ENCODE results near the gene TFF3. TPM values are rescaled to one million over a fixed set of nuclear protein-coding genes. Genes with fewer than 3 reads are reported as not detected.

Gene TFF3
- total and polyA plus RNA-seq, 2 of the 4 experiments (the other 2 are of a cell fraction): not detected

- Histone ChIP-seq H2BK20ac (ENCODE audit: low read depth, low read length) (no peak overlapping the region), H2AFZ (replicated peaks; ENCODE audit: low read length, poor library complexity) (no peak overlapping the region), H3K18ac (ENCODE audit: low read depth, low read length) (no peak overlapping the region), H3K4me3 (ENCODE audit: insufficient read depth, low read depth, low read length) (no peak overlapping the region), H3K27me3 (ENCODE audit: control insufficient read depth, insufficient read depth, low read length) (peaks cover 17% of the 10 kb centered on the region), H3K4me2 (ENCODE audit: low read depth, low read length) (no peak overlapping the region), H4K8ac (ENCODE audit: low read depth in 2 of 2, low read length in 2 of 2) (no peak overlapping the region), H3K79me1 (ENCODE audit: low read depth in 1 of 2, low read length in 2 of 2) (no peaks in the 10 kb centered on the region), H3K23ac (ENCODE audit: low read depth, low read length) (no peak overlapping the region), H3K4ac (ENCODE audit: low read depth, low read length) (no peak overlapping the region), H2AK5ac (ENCODE audit: low read depth, low read length) (no peak overlapping the region), H3K4me1 (ENCODE audit: control insufficient read depth, insufficient read depth, low read length) (no peaks in the 10 kb centered on the region), H3K9ac (ENCODE audit: low read depth, low read length) (no peak overlapping the region), H3K9me1 (ENCODE audit: insufficient read depth, low read length) (no peaks in the 10 kb centered on the region; the same call in 1 of the 2 replicates), H4K20me1 (ENCODE audit: insufficient read depth, low read length) (no peaks in the 10 kb centered on the region), H3K56ac (ENCODE audit: extremely low read depth, insufficient read depth, low read length) (no peak overlapping the region), H4K5ac (ENCODE audit: low read depth, low read length) (no peak overlapping the region), H3K9me3 (ENCODE audit: control insufficient read depth, insufficient read depth, low read length) (no peaks in the 10 kb centered on the region), H2AK9ac (replicated peaks; ENCODE audit: low read depth, low read length, poor library complexity) (no peak overlapping the region), H2BK120ac (ENCODE audit: low read depth, low read length) (no peak overlapping the region), H3K14ac (replicated peaks; ENCODE audit: low read depth, low read length) (no peak overlapping the region), H4K91ac (ENCODE audit: insufficient read depth, low read depth, low read length) (no peak overlapping the region), H3K36me3 (ENCODE audit: control insufficient read depth, insufficient read depth, low read length) (peaks cover 4% of the 10 kb centered on the region; the same call in 1 of the 2 replicates), H3K27ac (ENCODE audit: insufficient read depth, low read length) (no peak overlapping the region), H2BK15ac (ENCODE audit: low read depth, low read length) (no peak overlapping the region), H2BK5ac (ENCODE audit: low read depth, low read length, poor library complexity, severe bottlenecking) (no peak overlapping the region)
- WGBS, 2 experiments (ENCODE audit: extremely low coverage in 2 of 2, insufficient read length in 1 of 2): 100% methylated on average over 1 of the region's 7 CpGs; no CpG with 5 or more reads in 1 of the 2 experiments
- intact Hi-C loops (cut with micrococcal nuclease): no loop called here
- DNase-seq: no peak
- CTCF ChIA-PET: no interaction called here
- in situ Hi-C loops (cut with MboI; ENCODE audit: low sequenced_read_pairs): no loop called here
- no TSS peak for BruUV-seq (replicated peaks)
- no peak for ATAC-seq (ENCODE audit: low read depth)
- dilution Hi-C loops (cut with HindIII; ENCODE audit: low sequenced_read_pairs, unreplicated experiment): no loop called here
- POLR2A ChIA-PET (ENCODE audit: unreplicated experiment): no interaction called here
- TF ChIP-seq RAD21 (IDR thresholded peaks at IDR 0.05; ENCODE audit: low read length): no peak
- TF ChIP-seq RCOR1 (IDR thresholded peaks at IDR 0.05; ENCODE audit: insufficient replicate concordance, low read length): no peak
- TF ChIP-seq POLR2A (IDR thresholded peaks at IDR 0.05; ENCODE audit: low read depth, low read length): no peak
- no peak for TF ChIP-seq MAFK (IDR thresholded peaks at IDR 0.05; ENCODE audit: low read depth, low read length)
- no peak for TF ChIP-seq CHD1 (IDR thresholded peaks at IDR 0.05; ENCODE audit: low read depth, low read length)
- no peak for TF ChIP-seq MXI1 (IDR thresholded peaks at IDR 0.05; ENCODE audit: borderline replicate concordance, low read depth, low read length)
- TF ChIP-seq CEBPB (IDR thresholded peaks at IDR 0.05; ENCODE audit: low read depth, low read length): no peak
Observed at GRCh38 chr21:42300045-42300583, 15.1 kb downstream of the TFF3 start.
